ENCODE results near the gene USP2.

The USP2 gene

GRCh38 chr11:119377961-119378667 lies 3.4 kb downstream of the USP2 start:
- H3K36me3 ChIP-seq (ENCODE audit: insufficient read depth, low read length): no peaks in the 10 kb centered on the region
- no peak for DNase-seq (ENCODE audit: low read depth, low spot score)
- H3K9ac ChIP-seq (ENCODE audit: insufficient read length): no peak overlapping the region
- no peak overlapping the region for H3K4me3 ChIP-seq
- H3K9me3 ChIP-seq (ENCODE audit: low read depth, low read length): no peaks in the 10 kb centered on the region
- no peak overlapping the region for H3K27ac ChIP-seq
- TF ChIP-seq POLR2AphosphoS5 (IDR thresholded peaks at IDR 0.05; ENCODE audit: borderline replicate concordance, low read depth, low read length) (no peak), FOXP2 (optimal IDR thresholded peaks at IDR 0.05; ENCODE audit: control extremely low read depth, extremely low read length, insufficient read depth) (no peak), EZH2 (IDR thresholded peaks at IDR 0.05) (no peak)

GRCh38 chr11:119377112-119377901 lies 4.2 kb downstream of the USP2 start:
- no peak for TF ChIP-seq FOXP2 (optimal IDR thresholded peaks at IDR 0.05; ENCODE audit: control extremely low read depth, extremely low read length, insufficient read depth)
- no peak for TF ChIP-seq EZH2 (IDR thresholded peaks at IDR 0.05)
- no peak for TF ChIP-seq POLR2AphosphoS5 (IDR thresholded peaks at IDR 0.05; ENCODE audit: borderline replicate concordance, low read depth, low read length)
- no peaks in the 10 kb centered on the region for H3K9me3 ChIP-seq (ENCODE audit: low read depth, low read length)
- H3K4me3 ChIP-seq: no peak overlapping the region
- no peak overlapping the region for H3K9ac ChIP-seq (ENCODE audit: insufficient read length)
- no peaks in the 10 kb centered on the region for H3K36me3 ChIP-seq (ENCODE audit: insufficient read depth, low read length)
- H3K27ac ChIP-seq: no peak overlapping the region
- no peak for DNase-seq (ENCODE audit: low read depth, low spot score)

GRCh38 chr11:119376197-119376847 lies 5.2 kb downstream of the USP2 start:
- Histone ChIP-seq H3K9ac (ENCODE audit: insufficient read length) (no peak overlapping the region), H3K36me3 (ENCODE audit: insufficient read depth, low read length) (no peaks in the 10 kb centered on the region), H3K4me3 (no peak overlapping the region), H3K9me3 (ENCODE audit: low read depth, low read length) (no peaks in the 10 kb centered on the region), H3K27ac (no peak overlapping the region)
- no peak for DNase-seq (ENCODE audit: low read depth, low spot score)
- TF ChIP-seq POLR2AphosphoS5 (IDR thresholded peaks at IDR 0.05; ENCODE audit: borderline replicate concordance, low read depth, low read length): no peak
- no peak for TF ChIP-seq EZH2 (IDR thresholded peaks at IDR 0.05)
- no peak for TF ChIP-seq FOXP2 (optimal IDR thresholded peaks at IDR 0.05; ENCODE audit: control extremely low read depth, extremely low read length, insufficient read depth)

- Histone ChIP-seq H3K9ac (ENCODE audit: insufficient read length) (no peak overlapping the region), H3K36me3 (ENCODE audit: insufficient read depth, low read length) (no peaks in the 10 kb centered on the region), H3K9me3 (ENCODE audit: low read depth, low read length) (no peaks in the 10 kb centered on the region), H3K4me3 (no peak overlapping the region), H3K27ac (no peak overlapping the region)
- no peak for TF ChIP-seq FOXP2 (optimal IDR thresholded peaks at IDR 0.05; ENCODE audit: control extremely low read depth, extremely low read length, insufficient read depth)
- no peak for TF ChIP-seq EZH2 (IDR thresholded peaks at IDR 0.05)
- no peak for TF ChIP-seq POLR2AphosphoS5 (IDR thresholded peaks at IDR 0.05; ENCODE audit: borderline replicate concordance, low read depth, low read length)
- DNase-seq (ENCODE audit: low read depth, low spot score): no peak
These were observed 5.9 kb downstream of the USP2 start for GRCh38 chr11:119375337-119376196.

- Histone ChIP-seq H3K4me3 (no peak overlapping the region), H3K9ac (ENCODE audit: insufficient read length) (no peak overlapping the region)
These were observed 6.7 kb downstream of the USP2 start for GRCh38 chr11:119374632-119375336.

GRCh38 chr11:119373921-119374631 lies 7.4 kb downstream of the USP2 start:
- Histone ChIP-seq H3K9me3 (ENCODE audit: low read depth, low read length) (no peaks in the 10 kb centered on the region), H3K9ac (ENCODE audit: insufficient read length) (no peak overlapping the region), H3K27ac (no peak overlapping the region), H3K36me3 (ENCODE audit: insufficient read depth, low read length) (no peaks in the 10 kb centered on the region), H3K4me3 (no peak overlapping the region)
- TF ChIP-seq FOXP2 (optimal IDR thresholded peaks at IDR 0.05; ENCODE audit: control extremely low read depth, extremely low read length, insufficient read depth) (no peak), EZH2 (IDR thresholded peaks at IDR 0.05) (no peak), POLR2AphosphoS5 (IDR thresholded peaks at IDR 0.05; ENCODE audit: borderline replicate concordance, low read depth, low read length) (no peak)
- peak; percentile 34 for DNase-seq (ENCODE audit: low read depth, low spot score)

More at GRCh38 chr11:119374632-119375336, 6.7 kb downstream of the USP2 start:
- TF ChIP-seq POLR2AphosphoS5 (IDR thresholded peaks at IDR 0.05; ENCODE audit: borderline replicate concordance, low read depth, low read length) (no peak), FOXP2 (optimal IDR thresholded peaks at IDR 0.05; ENCODE audit: control extremely low read depth, extremely low read length, insufficient read depth) (no peak), EZH2 (IDR thresholded peaks at IDR 0.05) (no peak)
- no peak overlapping the region for H3K27ac ChIP-seq
- no peak for DNase-seq (ENCODE audit: low read depth, low spot score)
- H3K36me3 ChIP-seq (ENCODE audit: insufficient read depth, low read length): no peaks in the 10 kb centered on the region
- H3K9me3 ChIP-seq (ENCODE audit: low read depth, low read length): no peaks in the 10 kb centered on the region

Measured in SK-N-MC (cell line).